Stimulated activated effector memory CD8-positive, alpha-beta T cell treated with anti-CD3 and anti-CD28 coated beads, Interleukin-12 subunit alpha, Interleukin-12 subunit beta, amount 100 ng/mL, for 72 hours (primary cell): ENCODE measurements around the gene MYOZ3.

Experiments
- ATAC-seq: fragments of 150-1000 bp; cut with Tn5 transposase; 2 replicates; pipeline ENCODE4 v1.10.0; 2021
- DNase-seq, 2 donors: peaks; one replicate each; pipeline ENCODE4 v3.0.0; 2021 to 2022; ENCODE audit warnings: low spot score in 2 of 2
- H3K27ac Mint-ChIP-seq: one replicate; pipeline ENCODE4 v1.8.0; 2022; ENCODE audit warnings: mild to moderate bottlenecking, mixed read lengths
- H3K36me3 Mint-ChIP-seq: one replicate; pipeline ENCODE4 v1.8.0; 2022; ENCODE audit warnings: mild to moderate bottlenecking, mixed read lengths
- H3K4me1 Mint-ChIP-seq: one replicate; pipeline ENCODE4 v1.8.0; 2022; ENCODE audit warnings: mixed read lengths
- H3K4me3 Mint-ChIP-seq: one replicate; pipeline ENCODE4 v1.8.0; 2022; ENCODE audit warnings: mild to moderate bottlenecking, mixed read lengths
- H3K9me3 Mint-ChIP-seq: one replicate; pipeline ENCODE4 v1.8.0; 2022; ENCODE audit warnings: mixed read lengths

Gene MYOZ3

GRCh38 chr5:150637245-150638052 lies 23.6 kb upstream of the MYOZ3 start:
- DNase-seq (no peak), ATAC-seq (no peak)
- Mint-ChIP-seq H3K9me3 (no peaks in the 10 kb centered on the region), H3K27ac (no peak overlapping the region), H3K4me3 (no peak overlapping the region), H3K4me1 (no peaks in the 10 kb centered on the region), H3K36me3 (no peaks in the 10 kb centered on the region)

GRCh38 chr5:150638053-150638444 lies 23.0 kb upstream of the MYOZ3 start:
- Mint-ChIP-seq H3K27ac (no peak overlapping the region), H3K36me3 (no peaks in the 10 kb centered on the region), H3K4me1 (no peaks in the 10 kb centered on the region), H3K4me3 (no peak overlapping the region), H3K9me3 (no peaks in the 10 kb centered on the region)
- no peak for DNase-seq
- ATAC-seq: no peak

GRCh38 chr5:150638488-150639376 lies 22.3 kb upstream of the MYOZ3 start:
- Mint-ChIP-seq H3K27ac (no peak overlapping the region), H3K4me1 (no peaks in the 10 kb centered on the region)
- ATAC-seq: no peak

GRCh38 chr5:150639377-150639692 lies 21.7 kb upstream of the MYOZ3 start:
- no peak for DNase-seq
- H3K4me3 Mint-ChIP-seq: no peak overlapping the region
- no peaks in the 10 kb centered on the region for H3K36me3 Mint-ChIP-seq
- H3K4me1 Mint-ChIP-seq: no peaks in the 10 kb centered on the region
- H3K27ac Mint-ChIP-seq: no peak overlapping the region
- H3K9me3 Mint-ChIP-seq: no peaks in the 10 kb centered on the region
- ATAC-seq: no peak

More at GRCh38 chr5:150638488-150639376, 22.3 kb upstream of the MYOZ3 start:
- no peak for DNase-seq
- no peaks in the 10 kb centered on the region for H3K36me3 Mint-ChIP-seq
- no peaks in the 10 kb centered on the region for H3K9me3 Mint-ChIP-seq
- no peak overlapping the region for H3K4me3 Mint-ChIP-seq

- no peak overlapping the region for H3K4me3 Mint-ChIP-seq
- ATAC-seq (no peak), DNase-seq (no peak)
- no peaks in the 10 kb centered on the region for H3K36me3 Mint-ChIP-seq
- no peak overlapping the region for H3K27ac Mint-ChIP-seq
- no peaks in the 10 kb centered on the region for H3K4me1 Mint-ChIP-seq
- H3K9me3 Mint-ChIP-seq: no peaks in the 10 kb centered on the region
These were observed 21.3 kb upstream of the MYOZ3 start for GRCh38 chr5:150639751-150640150.

GRCh38 chr5:150640311-150641005 lies 20.6 kb upstream of the MYOZ3 start, which contains the start of gene SYNPO:
TSS of gene SYNPO (plus strand) at chr5:150640660. CDS start at chr5:150648276, 7,616 bp downstream.
- Mint-ChIP-seq H3K27ac (no peak within 1 kb of the TSS), H3K36me3 (no peaks in the 10 kb centered on the region), H3K4me3 (no peak within 1 kb of the TSS), H3K4me1 (no peaks in the 10 kb centered on the region), H3K9me3 (no peaks in the 10 kb centered on the region)
- ATAC-seq (no peak), DNase-seq (no peak)

- Mint-ChIP-seq H3K27ac (no peak overlapping the region), H3K4me3 (no peak overlapping the region), H3K36me3 (no peaks in the 10 kb centered on the region), H3K4me1 (no peaks in the 10 kb centered on the region), H3K9me3 (no peaks in the 10 kb centered on the region)
- DNase-seq (no peak), ATAC-seq (no peak)
These were observed 20.0 kb upstream of the MYOZ3 start for GRCh38 chr5:150641006-150641570.

GRCh38 chr5:150641824-150642566 lies 19.1 kb upstream of the MYOZ3 start:
- Mint-ChIP-seq H3K9me3 (no peaks in the 10 kb centered on the region), H3K4me3 (no peak overlapping the region), H3K4me1 (no peaks in the 10 kb centered on the region), H3K27ac (no peak overlapping the region), H3K36me3 (no peaks in the 10 kb centered on the region)
- ATAC-seq (no peak), DNase-seq (no peak)

GRCh38 chr5:150642567-150642927 lies 18.5 kb upstream of the MYOZ3 start:
- ATAC-seq: no peak
- Mint-ChIP-seq H3K4me1 (no peaks in the 10 kb centered on the region), H3K27ac (no peak overlapping the region), H3K36me3 (peaks cover 1% of the 10 kb centered on the region), H3K4me3 (no peak overlapping the region), H3K9me3 (no peaks in the 10 kb centered on the region)
- DNase-seq: no peak

- peaks cover 4% of the 10 kb centered on the region for H3K36me3 Mint-ChIP-seq
- no peak overlapping the region for H3K27ac Mint-ChIP-seq
- ATAC-seq (no peak), DNase-seq (no peak)
- H3K4me1 Mint-ChIP-seq: no peaks in the 10 kb centered on the region
- H3K9me3 Mint-ChIP-seq: no peaks in the 10 kb centered on the region
- H3K4me3 Mint-ChIP-seq: no peak overlapping the region
These were observed 17.9 kb upstream of the MYOZ3 start for GRCh38 chr5:150642991-150643710.

- no peaks in the 10 kb centered on the region for H3K4me1 Mint-ChIP-seq
- peaks cover 4% of the 10 kb centered on the region for H3K36me3 Mint-ChIP-seq
- H3K9me3 Mint-ChIP-seq: no peaks in the 10 kb centered on the region
- DNase-seq (no peak), ATAC-seq (no peak)
- no peak overlapping the region for H3K4me3 Mint-ChIP-seq
- no peak overlapping the region for H3K27ac Mint-ChIP-seq
These were observed 17.0 kb upstream of the MYOZ3 start for GRCh38 chr5:150644058-150644457.

- no peaks in the 10 kb centered on the region for H3K9me3 Mint-ChIP-seq
- ATAC-seq (no peak), DNase-seq (no peak)
- no peak overlapping the region for H3K4me3 Mint-ChIP-seq
- H3K4me1 Mint-ChIP-seq: no peaks in the 10 kb centered on the region
- H3K36me3 Mint-ChIP-seq: peaks cover 4% of the 10 kb centered on the region
- no peak overlapping the region for H3K27ac Mint-ChIP-seq
These were observed 16.5 kb upstream of the MYOZ3 start for GRCh38 chr5:150644514-150644913.

GRCh38 chr5:150645070-150645700 lies 15.9 kb upstream of the MYOZ3 start:
- Mint-ChIP-seq H3K9me3 (no peaks in the 10 kb centered on the region), H3K4me3 (no peak overlapping the region), H3K27ac (no peak overlapping the region), H3K36me3 (peaks cover 4% of the 10 kb centered on the region), H3K4me1 (no peaks in the 10 kb centered on the region)
- ATAC-seq (no peak), DNase-seq (no peak)
